KBM-7 (cell line): ENCODE measurements around the gene PTTG2.
"Not testable (repeated sequence)": the region's sequence is repeated elsewhere in the genome, so short reads cannot be mapped to it uniquely, and the experiment has no call there.

Source experiments
- DNase-seq: peaks from one replicate; pipeline ENCODE4 v3.0.0-alpha.2; 2015
- in situ Hi-C: fragments of 300-500 bp; cut with MboI; formaldehyde crosslinking; loops from 2 replicates; pipeline ENCODE4 v1.14.3; 2020; ENCODE audit warnings: low sequenced_read_pairs, low pct_unique_long_range_greater_than_20kb, mixed read lengths

The PTTG2 gene

DNA sequence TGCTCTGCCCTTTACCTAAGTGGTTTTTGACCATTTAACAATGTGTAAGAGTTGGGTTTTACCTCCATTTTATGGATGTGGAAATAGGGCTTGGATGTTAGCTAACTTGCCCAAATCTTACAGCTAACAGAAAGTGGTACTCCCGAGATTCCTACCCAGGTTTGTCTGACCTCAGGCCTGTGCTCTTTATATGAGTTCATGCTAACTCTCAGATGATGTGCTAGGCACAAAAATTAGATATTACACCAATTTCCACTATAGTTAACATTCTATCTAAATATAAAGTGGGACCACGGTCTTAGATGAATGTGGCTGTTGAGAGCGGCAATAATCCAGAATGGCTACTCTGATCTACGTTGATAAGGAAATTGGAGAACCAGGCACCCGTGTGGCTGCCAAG lies at the start of gene PTTG2:
TSS of gene PTTG2 (plus strand) at position 301 of the 400 bp plus-strand sequence. CDS start at position 338, 37 bp downstream.
- in situ Hi-C loops, result no loop called here
- DNase-seq, result no peak

- no peak for DNase-seq
- in situ Hi-C loops, result no loop called here
Measured at GRCh38 chr4:37914539-37914938, 45.7 kb upstream of the PTTG2 start.

- in situ Hi-C loops, result no loop called here
- no peak for DNase-seq
Measured at GRCh38 chr4:37917388-37917787, 42.8 kb upstream of the PTTG2 start.

DNA sequence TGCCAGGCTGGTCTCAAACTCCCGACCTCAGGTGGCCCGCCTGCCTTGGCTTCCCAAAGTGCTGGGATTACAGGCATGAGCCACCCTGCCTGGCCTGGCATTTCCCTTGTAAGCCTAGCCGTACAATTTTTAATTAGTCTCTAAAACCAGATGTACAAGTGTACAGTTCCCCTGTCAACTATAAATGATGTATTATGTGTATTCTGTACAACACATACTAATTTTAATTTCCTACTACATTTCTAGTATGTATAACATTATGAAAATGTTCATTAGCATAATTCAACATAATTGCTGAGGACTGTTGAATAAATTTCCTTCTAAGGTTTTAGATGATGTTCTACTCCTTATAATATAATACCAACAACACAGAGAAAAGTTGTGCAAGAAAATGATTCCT lies 41.5 kb upstream of the PTTG2 start:
- in situ Hi-C loops, result no loop called here
- no peak for DNase-seq

GRCh38 chr4:37922328-37922727 lies 37.9 kb upstream of the PTTG2 start:
- in situ Hi-C loops, result no loop called here
- DNase-seq, result no peak

GRCh38 chr4:37923089-37923488 lies 37.1 kb upstream of the PTTG2 start:
- DNase-seq, in situ Hi-C loops: not testable (repeated sequence)

DNA sequence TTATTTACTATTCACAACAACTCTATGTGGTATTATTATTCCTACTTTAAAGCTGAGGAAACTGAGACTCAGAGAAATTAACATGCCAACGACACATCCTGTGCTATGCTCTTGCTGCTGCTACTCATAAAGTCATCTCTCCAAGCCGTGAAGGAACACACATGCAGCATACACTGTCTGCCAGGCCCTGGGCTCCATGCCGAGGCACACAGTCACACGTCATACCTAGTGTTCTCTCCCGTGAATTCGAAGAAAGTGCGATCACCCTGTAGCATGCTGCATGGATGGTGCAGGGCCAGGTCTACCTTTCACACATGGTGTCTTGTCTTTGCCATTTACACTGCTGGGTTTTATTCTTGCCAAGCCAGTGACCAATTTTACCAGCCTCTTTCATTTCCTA lies 35.3 kb upstream of the PTTG2 start:
- DNase-seq, result no peak
- in situ Hi-C loops, result no loop called here

DNA sequence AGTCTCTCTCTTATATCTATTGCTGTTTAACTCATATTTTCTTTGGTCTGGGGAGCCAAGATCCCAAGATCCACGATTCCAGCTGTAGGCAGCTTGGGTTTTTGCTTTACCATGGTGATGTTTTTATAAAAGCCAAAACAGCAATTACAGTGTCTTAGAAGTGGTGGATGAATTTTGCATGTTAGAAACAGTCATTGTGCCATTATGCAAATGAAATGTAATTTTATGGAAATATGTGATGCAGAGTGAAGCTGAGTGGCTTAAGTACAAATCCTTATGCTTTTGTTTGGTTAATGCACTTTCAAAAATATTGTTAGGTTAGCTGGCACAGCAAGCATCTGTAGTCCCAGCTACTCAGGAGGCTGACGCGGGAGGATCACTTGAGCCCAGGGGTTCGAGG lies 32.8 kb upstream of the PTTG2 start:
- DNase-seq, result no peak
- in situ Hi-C loops, result no loop called here

DNA sequence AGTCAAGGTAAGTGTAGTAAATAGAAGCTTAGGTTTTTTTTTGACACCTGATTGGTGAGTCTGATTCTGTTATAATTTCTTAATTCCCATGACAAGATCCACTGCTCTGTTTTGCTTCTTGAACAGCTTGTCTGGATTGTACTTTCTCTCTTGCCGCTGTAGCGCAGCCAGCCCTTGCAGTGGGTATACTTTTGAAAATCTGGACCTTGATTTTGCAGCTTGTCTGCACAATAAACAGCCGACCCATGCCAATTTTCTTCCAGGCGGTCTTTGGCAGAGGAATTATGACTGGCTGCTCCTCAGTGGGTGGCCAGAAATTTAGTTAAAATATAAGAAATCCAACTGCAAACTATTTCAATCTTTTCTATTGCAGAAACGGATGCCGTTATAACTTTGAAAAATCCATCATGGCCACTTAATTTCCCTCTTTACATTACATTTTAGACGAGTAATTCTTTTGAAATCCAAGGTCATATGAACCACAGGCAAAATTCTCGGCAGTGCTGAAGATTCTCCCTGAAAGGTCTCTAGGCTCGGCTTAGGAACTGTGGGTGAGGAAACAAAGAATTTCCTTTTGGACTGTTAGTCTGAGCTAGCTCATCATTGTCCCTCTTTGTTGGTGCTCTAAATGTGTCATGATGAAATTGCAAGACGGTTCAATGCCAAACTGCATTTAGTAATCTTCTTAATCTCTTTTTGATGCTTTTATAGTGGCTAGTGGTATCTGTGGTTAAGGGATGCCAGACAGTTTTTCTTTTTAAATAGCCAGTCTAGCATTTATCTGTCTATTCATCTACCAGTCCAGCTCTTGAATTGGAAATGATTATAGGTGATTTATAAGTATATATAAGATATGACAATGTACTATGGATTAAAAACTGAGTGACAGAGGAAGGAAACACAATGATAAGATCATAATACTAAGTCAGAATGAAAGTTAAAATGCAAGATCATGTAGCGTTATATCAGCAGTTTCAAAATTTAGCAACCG lies 31.5 kb upstream of the PTTG2 start:
- DNase-seq, result peak; percentile 45
- in situ Hi-C loops, result no loop called here

- in situ Hi-C loops, result no loop called here
- DNase-seq, result no peak
Measured at GRCh38 chr4:37934096-37934495, 26.1 kb upstream of the PTTG2 start.

DNA sequence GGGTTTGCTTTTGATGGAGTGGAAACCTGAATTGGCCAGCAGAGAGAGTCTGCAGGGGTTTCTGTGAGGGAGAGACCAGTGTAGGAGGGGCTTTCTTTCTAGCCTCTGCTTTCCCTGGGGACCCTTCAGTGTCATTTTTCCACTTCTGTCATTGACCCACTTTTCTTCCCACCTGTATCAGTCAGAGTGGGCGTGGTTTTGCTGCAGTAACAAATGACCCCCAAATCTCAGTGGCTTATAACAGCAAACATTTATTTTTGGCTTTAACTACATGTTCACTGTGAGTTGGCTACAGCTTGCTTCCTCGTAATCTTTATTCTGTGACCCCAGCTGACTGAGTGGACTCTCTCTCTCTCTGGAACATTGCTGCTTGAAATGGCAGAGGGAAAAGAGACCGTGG lies 25.6 kb upstream of the PTTG2 start:
- no peak for DNase-seq
- in situ Hi-C loops, result no loop called here

DNA sequence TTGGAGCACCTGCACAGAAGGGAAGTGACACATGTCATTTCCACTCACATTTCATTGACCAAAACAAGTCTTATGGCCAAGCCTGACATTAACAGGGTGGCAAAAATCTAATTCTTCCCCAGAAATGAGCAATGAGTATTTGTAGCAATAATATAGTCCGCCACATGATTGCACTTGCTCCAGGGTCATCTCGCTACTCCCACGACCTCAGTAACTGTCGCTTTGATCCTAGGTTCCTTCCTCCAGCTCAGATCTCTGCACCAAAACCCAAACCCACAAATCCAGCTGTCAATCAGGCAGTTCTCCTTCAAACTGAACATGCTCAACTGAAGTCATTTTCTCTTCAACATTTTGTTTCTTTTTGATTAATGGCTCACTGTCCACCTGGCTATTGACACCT lies 25.2 kb upstream of the PTTG2 start:
- DNase-seq, result no peak
- in situ Hi-C loops, result no loop called here

GRCh38 chr4:37936889-37937498 lies 23.2 kb upstream of the PTTG2 start:
- in situ Hi-C loops, result no loop called here
- DNase-seq, result no peak

DNA sequence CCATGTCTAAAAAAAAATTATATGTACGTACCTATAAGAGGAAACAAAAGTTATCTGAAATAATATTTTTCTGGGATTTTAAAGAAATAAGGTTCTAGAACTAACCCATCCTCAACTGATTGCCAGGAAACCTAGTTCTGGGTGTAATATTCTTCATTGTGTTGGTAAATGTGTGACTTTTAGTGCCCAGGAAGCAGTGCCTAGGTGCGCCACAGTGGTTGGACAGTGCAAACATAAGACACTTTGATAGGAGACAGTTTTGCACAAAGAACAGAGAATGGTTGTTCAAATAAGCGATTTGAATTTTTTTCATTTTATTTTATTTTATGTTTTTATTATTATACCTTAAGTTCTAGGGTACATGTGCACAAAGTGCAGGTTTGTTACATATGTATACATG lies 22.0 kb upstream of the PTTG2 start:
- no peak for DNase-seq
- in situ Hi-C loops, result no loop called here

- in situ Hi-C loops, result no loop called here
- DNase-seq, result peak; percentile 67
Measured at GRCh38 chr4:37946503-37947179, 13.6 kb upstream of the PTTG2 start.

DNA sequence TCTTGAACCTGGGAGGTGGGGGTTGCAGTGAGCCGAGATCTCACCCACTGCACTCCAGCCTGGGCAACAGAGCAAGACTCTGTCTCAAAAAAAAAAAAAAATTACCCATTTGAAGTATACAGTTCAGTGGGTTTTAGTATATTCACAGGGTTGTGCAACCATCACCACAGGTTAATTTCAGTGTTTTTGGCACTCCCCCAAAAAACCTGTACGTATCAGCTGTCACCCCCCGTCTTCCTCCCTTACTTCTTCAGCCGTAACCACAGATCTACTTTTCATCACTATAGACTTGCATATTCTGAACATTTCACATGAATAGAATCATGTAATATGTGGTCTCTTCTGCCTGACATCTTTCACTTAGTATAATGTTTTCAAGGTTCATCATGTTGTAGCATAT lies 11.7 kb upstream of the PTTG2 start:
- peak; percentile 59 for DNase-seq
- in situ Hi-C loops, result no loop called here

DNA sequence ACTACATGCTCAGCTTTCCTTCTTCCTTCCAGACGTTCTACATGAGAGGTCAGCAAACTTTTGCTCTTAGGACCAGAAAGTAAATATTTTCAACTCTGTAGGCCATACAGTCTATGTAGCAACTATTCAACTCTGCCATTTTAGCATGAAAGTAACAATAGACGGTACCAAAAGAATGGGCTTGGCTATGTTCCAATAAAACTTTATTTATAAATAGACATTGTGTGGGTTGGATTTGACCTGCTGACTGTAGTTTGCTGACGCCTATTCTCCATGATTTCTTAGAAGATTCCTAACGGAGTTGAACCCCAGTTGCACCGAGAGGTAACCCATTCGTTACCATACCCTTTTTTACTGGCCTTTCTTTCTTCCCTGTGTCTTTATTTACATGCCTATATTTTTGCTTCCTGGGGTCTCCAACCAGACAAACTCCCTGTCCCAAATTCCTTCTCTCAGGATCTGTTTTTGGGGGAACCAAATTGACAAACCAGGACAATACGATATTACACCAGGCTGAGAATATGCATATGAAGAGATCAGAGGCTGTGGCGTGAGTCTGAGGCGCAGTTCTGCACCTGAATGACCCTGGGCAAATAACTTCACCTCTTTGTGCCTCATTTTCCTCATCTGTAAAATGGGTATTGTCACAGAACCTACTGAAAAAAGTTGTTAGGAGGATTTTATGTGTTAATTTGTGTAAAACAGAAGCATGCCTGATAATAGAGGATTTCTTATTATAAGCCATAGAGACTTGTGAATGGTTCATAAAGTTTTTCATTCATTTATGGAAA lies 10.4 kb upstream of the PTTG2 start:
- DNase-seq, result no peak
- in situ Hi-C loops, result no loop called here

- in situ Hi-C loops, result no loop called here
- DNase-seq, result peak; percentile 43
Measured at GRCh38 chr4:37951461-37952352, 8.5 kb upstream of the PTTG2 start.
